Hepatocyte (in vitro differentiated cells): ENCODE data around the gene TLL1. TPM values are rescaled to one million over a fixed set of nuclear protein-coding genes. Genes with fewer than 3 reads are reported as not detected.

Experiments
- DNase-seq: peaks from one replicate; pipeline ENCODE4 v3.0.0-alpha.2; 2016; ENCODE audit warnings: low spot score
- H2AFZ ChIP-seq: fragments of 200-600 bp; sonication (generic); 2 replicates; pipeline ENCODE4 v1.6.0; 2016; ENCODE audit warnings: antibody characterized with exemption, mild to moderate bottlenecking
- H3K27ac ChIP-seq: fragments of 200-600 bp; sonication (generic); 2 replicates; pipeline ENCODE4 v1.5.1; 2016; ENCODE audit warnings: mild to moderate bottlenecking
- H3K27me3 ChIP-seq: fragments of 200-600 bp; sonication (generic); 2 replicates; pipeline ENCODE4 v1.6.1; 2016
- H3K36me3 ChIP-seq: fragments of 200-600 bp; sonication (generic); replicated peaks from 2 replicates; pipeline ENCODE4 v1.5.1; 2016; ENCODE audit warnings: low read depth; ENCODE audit not compliant: insufficient read depth
- H3K4me1 ChIP-seq: fragments of 200-600 bp; sonication (generic); 2 replicates; pipeline ENCODE4 v1.5.1; 2016; ENCODE audit warnings: mild to moderate bottlenecking, moderate library complexity; ENCODE audit not compliant: insufficient read depth
- H3K4me2 ChIP-seq: fragments of 200-600 bp; sonication (generic); 2 replicates; pipeline ENCODE4 v1.6.0; 2016
- H3K4me3 ChIP-seq: fragments of 200-600 bp; sonication (generic); 2 replicates; pipeline ENCODE4 v1.5.1; 2016; ENCODE audit warnings: mild to moderate bottlenecking
- H3K79me2 ChIP-seq: fragments of 200-600 bp; sonication (generic); 2 replicates; pipeline ENCODE4 v1.6.0; 2017; ENCODE audit warnings: mild to moderate bottlenecking
- H3K9me2 ChIP-seq: fragments of 200-600 bp; sonication (generic); replicated peaks from 2 replicates; pipeline ENCODE4 v1.6.0; 2017; ENCODE audit warnings: mild to moderate bottlenecking; ENCODE audit not compliant: insufficient read depth
- H3K9me3 ChIP-seq: fragments of 200-600 bp; sonication (generic); 2 replicates; pipeline ENCODE4 v1.5.1; 2016; ENCODE audit warnings: low read depth, mild to moderate bottlenecking
- H4K20me1 ChIP-seq: fragments of 200-600 bp; sonication (generic); 2 replicates; pipeline ENCODE4 v1.6.0; 2016; ENCODE audit warnings: mild to moderate bottlenecking; ENCODE audit not compliant: insufficient read depth, poor library complexity, severe bottlenecking
- EZH2 ChIP-seq: fragments of 200-600 bp; sonication (generic); IDR thresholded peaks from 2 replicates; pipeline ENCODE4 v1.6.1; 2016; ENCODE audit warnings: antibody characterized with exemption, mild to moderate bottlenecking, borderline replicate concordance
- EZH2phosphoT487 ChIP-seq: fragments of 200-600 bp; sonication (generic); IDR thresholded peaks from one replicate; pipeline ENCODE4 v1.6.1; 2018; ENCODE audit warnings: antibody characterized with exemption, mild to moderate bottlenecking, low read depth, moderate library complexity; ENCODE audit not compliant: unreplicated experiment, severe bottlenecking
- WGBS: methylation state at CpG from one replicate; pipeline ENCODE4 v1.1.6; 2016; ENCODE audit warnings: low lambda C conversion rate; ENCODE audit errors: missing lambda C conversion rate; 5-methylcytosine and 5-hydroxymethylcytosine counted together
- polyA plus RNA-seq: library from polyadenylated mRNA; unstranded; fragments of >200 nt; fragmentation: Nextera tagmentation; extraction: Ambion mirVana; gene quantifications from 2 replicates; pipeline ENCODE4 v1.2.1, GENCODE V29; 2016
- total RNA-seq: library from RNA; depleted of rRNA; stranded (reverse); fragments of >200 nt; gene quantifications from 2 replicates; pipeline ENCODE4 v1.2.3, GENCODE V29; 2014
- TF ChIP-seq, protein P1 (sequence below): fragments of 200-600 bp; sonication (generic); IDR thresholded peaks from 2 replicates; pipeline ENCODE4 v1.5.1; 2016; ENCODE audit warnings: antibody characterized with exemption, mild to moderate bottlenecking; ENCODE audit not compliant: poor library complexity

The TLL1 gene
- total and polyA plus RNA-seq, 2 experiments from 2014 or later: 0.30 to 0.97 TPM

DNA sequence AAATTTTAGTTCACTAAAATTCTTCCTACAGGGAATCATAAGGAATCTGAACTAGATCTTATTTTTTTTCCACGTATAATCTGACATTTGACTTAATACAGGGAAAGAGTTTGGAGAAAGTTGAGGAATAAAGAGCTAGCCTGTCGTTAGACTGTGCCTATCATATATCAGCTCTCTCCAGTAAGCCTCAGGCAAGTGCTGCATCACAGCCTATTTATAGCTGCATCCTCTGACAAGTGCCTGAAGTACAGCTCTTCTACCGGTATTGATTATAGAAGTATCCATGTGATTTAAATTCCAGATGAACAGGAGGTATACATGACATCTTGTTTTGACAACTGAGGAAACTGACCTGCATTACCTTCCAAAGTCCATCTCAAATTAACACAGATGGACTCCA, 248.9 kb downstream of the TLL1 start:
- Histone ChIP-seq H2AFZ (no peak overlapping the region), H3K4me3 (no peak overlapping the region), H3K9me3 (no peaks in the 10 kb centered on the region), H3K4me1 (no peaks in the 10 kb centered on the region), H3K36me3 (no peaks in the 10 kb centered on the region), H4K20me1 (no peaks in the 10 kb centered on the region), H3K27ac (no peak overlapping the region), H3K27me3 (no peaks in the 10 kb centered on the region), H3K79me2 (no peaks in the 10 kb centered on the region), H3K9me2 (no peaks in the 10 kb centered on the region), H3K4me2 (no peak overlapping the region)
- DNase-seq: no peak
- 66% methylated on average over 3 of the region's 3 CpGs for WGBS
- TF ChIP-seq, protein P1, sequence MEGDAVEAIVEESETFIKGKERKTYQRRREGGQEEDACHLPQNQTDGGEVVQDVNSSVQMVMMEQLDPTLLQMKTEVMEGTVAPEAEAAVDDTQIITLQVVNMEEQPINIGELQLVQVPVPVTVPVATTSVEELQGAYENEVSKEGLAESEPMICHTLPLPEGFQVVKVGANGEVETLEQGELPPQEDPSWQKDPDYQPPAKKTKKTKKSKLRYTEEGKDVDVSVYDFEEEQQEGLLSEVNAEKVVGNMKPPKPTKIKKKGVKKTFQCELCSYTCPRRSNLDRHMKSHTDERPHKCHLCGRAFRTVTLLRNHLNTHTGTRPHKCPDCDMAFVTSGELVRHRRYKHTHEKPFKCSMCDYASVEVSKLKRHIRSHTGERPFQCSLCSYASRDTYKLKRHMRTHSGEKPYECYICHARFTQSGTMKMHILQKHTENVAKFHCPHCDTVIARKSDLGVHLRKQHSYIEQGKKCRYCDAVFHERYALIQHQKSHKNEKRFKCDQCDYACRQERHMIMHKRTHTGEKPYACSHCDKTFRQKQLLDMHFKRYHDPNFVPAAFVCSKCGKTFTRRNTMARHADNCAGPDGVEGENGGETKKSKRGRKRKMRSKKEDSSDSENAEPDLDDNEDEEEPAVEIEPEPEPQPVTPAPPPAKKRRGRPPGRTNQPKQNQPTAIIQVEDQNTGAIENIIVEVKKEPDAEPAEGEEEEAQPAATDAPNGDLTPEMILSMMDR: no peak
- no peak for TF ChIP-seq EZH2
- no peak for TF ChIP-seq EZH2phosphoT487

GRCh38 chr4:166123546-166123945, 250.5 kb downstream of the TLL1 start:
- no peaks in the 10 kb centered on the region for H3K27me3 ChIP-seq
- no peaks in the 10 kb centered on the region for H3K9me2 ChIP-seq
- no peaks in the 10 kb centered on the region for H3K9me3 ChIP-seq
- H4K20me1 ChIP-seq: no peaks in the 10 kb centered on the region
- H3K4me3 ChIP-seq: no peak overlapping the region
- H3K36me3 ChIP-seq: no peaks in the 10 kb centered on the region
- no peak for DNase-seq
- H3K27ac ChIP-seq: no peak overlapping the region
- no peak overlapping the region for H2AFZ ChIP-seq
- H3K4me1 ChIP-seq: no peaks in the 10 kb centered on the region
- TF ChIP-seq, protein P1: no peak
- TF ChIP-seq EZH2phosphoT487 (no peak), EZH2 (no peak)
- no peak overlapping the region for H3K4me2 ChIP-seq
- no peaks in the 10 kb centered on the region for H3K79me2 ChIP-seq

DNA sequence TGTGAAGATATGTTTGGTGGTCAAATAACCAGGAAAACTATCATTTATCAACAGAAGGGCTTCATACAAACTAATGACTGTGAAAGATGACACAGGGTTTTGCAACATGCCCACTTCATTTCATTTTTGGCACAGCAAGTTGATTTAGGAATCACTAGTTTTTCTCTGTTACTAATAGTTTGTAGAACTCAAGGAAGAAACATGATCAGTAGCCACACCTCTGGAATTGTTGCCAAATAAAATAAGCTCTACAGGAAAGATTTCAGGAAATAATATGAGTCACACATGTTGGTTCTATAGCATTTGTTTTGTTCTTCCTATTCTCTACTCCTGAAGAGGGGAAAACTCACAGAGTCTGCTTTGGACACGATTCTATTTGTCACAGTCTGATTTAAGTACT, 255.4 kb downstream of the TLL1 start:
- Histone ChIP-seq H3K4me3 (no peak overlapping the region), H3K9me3 (no peaks in the 10 kb centered on the region), H2AFZ (no peak overlapping the region), H3K9me2 (no peaks in the 10 kb centered on the region), H3K4me2 (no peak overlapping the region), H4K20me1 (no peaks in the 10 kb centered on the region), H3K4me1 (no peaks in the 10 kb centered on the region), H3K27me3 (no peaks in the 10 kb centered on the region), H3K27ac (no peak overlapping the region), H3K36me3 (no peaks in the 10 kb centered on the region), H3K79me2 (no peaks in the 10 kb centered on the region)
- no peak for DNase-seq
- no peak for TF ChIP-seq EZH2
- TF ChIP-seq, protein P1: no peak
- TF ChIP-seq EZH2phosphoT487: no peak
- WGBS: 86% methylated on average over 1 of the region's 1 CpG

- no peak for DNase-seq
- H3K36me3 ChIP-seq: no peaks in the 10 kb centered on the region
- no peak overlapping the region for H3K27ac ChIP-seq
- no peaks in the 10 kb centered on the region for H3K9me2 ChIP-seq
- no peaks in the 10 kb centered on the region for H3K79me2 ChIP-seq
- no peaks in the 10 kb centered on the region for H4K20me1 ChIP-seq
- H3K4me3 ChIP-seq: no peak overlapping the region
- WGBS: 59% methylated on average over 6 of the region's 6 CpGs
- no peaks in the 10 kb centered on the region for H3K27me3 ChIP-seq
- TF ChIP-seq EZH2phosphoT487 (no peak), EZH2 (no peak)
- TF ChIP-seq, protein P1: no peak
- no peaks in the 10 kb centered on the region for H3K9me3 ChIP-seq
- no peak overlapping the region for H3K4me2 ChIP-seq
- H2AFZ ChIP-seq: no peak overlapping the region
- H3K4me1 ChIP-seq: no peaks in the 10 kb centered on the region
Observed at GRCh38 chr4:166134285-166134684, 261.2 kb downstream of the TLL1 start.
